Measurements from ENCODE around the gene LHFPL5.

Gene LHFPL5

DNA sequence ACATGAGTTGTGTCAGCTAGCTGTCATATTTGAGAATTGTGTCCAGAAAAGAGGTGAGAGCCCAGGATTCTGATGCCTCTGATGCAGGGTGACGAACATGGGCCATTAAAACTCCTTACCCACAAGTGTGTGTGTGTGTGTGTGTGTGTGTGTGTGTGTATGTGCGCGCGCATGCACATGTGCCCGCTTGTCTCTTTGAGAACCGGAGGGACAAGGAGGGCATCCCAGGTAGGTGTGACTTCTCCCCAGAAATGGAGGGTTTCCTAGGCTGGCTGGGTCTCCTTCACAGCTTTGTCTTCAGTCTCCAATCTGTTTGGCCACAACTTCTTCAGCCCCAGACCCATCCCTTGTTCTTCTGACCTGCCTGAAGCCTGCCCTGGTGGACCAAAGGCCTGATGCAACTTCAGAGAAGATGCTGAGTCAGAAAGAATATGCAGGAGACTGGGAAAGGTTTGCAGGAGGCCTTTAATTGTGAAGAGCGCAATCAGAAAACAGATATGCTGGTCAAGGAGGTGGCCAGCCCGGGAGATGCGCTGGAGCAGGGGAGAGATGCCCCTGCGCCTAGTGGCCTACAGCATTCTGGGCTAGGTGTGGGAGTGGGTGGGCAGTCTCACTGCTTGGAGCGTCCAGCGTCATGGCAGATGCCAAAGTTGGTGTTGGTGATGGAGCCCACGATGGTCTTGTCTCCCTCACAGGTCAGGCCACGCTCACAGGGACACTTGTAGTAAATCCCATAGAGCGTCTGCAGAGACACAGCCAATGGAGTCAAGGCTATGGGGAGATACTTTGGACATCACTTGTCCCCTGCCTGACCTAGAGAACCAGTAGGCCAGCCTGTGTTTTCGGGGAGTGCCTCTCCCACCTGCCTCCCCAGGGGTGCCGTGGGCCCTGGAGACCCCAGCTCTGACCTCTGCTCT is 10.4 kb upstream of the LHFPL5 start:
- DNase-seq, result no peak

DNA sequence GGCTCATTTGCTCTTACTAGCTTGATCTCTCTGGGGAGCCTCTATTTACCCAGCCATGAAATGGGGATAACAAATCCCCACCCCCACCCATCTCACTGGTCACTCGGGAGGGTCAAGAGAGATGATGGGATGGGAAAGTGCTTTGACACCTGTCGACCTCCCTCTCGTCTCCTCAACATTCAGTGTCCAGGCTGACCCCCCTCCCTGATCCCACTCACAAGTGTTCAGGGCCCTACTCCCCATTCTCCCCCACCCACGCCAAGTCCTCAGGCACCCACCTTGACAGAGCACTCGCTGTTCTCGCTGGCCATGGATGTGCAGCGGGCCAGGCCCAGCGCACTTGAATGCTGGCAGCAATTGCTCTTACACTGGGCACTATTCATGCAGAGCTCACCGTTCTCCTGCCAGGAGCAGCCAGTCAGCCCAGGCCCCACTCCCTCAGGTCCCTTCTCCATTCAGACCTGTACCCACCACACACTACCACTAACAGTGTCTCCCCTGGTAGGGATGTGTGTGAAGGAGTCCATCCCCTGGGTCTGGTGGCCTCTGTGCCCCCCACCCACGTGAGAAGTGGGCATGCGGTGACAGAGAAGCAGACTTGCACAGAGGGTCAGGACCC is 9.6 kb upstream of the LHFPL5 start:
- DNase-seq, result no peak

DNA sequence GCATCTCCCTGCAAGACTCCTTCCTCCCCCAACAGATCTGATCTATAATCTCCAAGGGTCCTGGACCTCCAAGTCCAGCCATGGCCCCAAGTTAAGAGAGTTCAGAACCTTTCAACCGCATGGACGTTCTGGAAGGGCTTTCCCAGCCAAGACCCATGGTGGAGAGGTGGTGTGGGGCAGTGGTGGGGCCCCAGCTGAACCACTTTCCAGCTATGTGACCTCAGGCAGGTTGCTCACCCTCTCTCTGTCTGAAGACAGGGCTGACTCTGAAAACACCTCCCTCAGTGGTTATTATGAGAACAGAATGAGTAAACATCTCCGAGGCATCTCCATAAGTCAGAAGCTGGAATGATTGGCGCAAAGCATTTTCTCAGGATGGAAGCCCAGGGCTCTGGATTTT is 8.9 kb upstream of the LHFPL5 start:
- no peak for DNase-seq

GRCh38 chr6:35797837-35798526 is 7.2 kb upstream of the LHFPL5 start:
- DNase-seq, result no peak

GRCh38 chr6:35798706-35799105 is 6.4 kb upstream of the LHFPL5 start:
- DNase-seq, result no peak

- DNase-seq, result no peak
Measured at GRCh38 chr6:35801148-35801547, 4.0 kb upstream of the LHFPL5 start.

DNA sequence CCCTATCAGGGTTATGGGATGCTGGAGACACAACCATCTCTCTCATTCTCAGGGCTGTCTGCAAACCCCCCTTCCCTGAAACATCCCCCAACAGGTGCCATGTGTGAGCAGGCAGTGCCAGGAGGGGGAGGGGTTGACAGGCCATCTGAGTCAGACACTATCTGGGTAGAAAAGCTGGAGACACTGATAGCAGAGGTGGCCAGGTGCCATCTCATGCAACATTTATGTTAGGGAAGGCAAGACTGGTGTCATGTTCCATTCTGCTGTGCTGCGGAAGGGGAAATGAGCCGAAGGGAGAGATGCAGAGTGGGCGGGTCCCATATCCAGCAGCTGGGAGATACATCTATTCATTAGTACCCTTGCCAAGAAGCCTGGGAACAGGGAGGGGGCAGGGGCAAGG is 3.5 kb downstream of the LHFPL5 start:
- DNase-seq, result no peak

DNA sequence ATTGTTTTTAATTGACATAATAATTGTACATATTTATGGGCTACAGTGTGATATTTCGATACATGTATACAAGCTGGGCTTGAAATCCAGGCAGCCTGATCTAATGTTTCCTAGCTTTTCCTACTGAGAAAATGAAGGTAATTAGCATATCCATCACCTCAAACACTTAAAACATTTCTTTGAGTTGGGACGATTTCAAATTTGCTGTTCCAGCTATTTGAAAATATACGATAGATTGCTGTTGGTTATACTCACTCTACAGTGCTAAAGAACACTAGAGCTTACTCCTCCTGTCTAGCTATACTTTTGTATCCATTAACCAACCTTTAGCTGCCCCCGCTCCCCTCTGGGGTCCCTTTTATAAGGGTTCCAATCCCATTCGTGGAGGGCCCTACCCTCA is 4.7 kb downstream of the LHFPL5 start:
- no peak for DNase-seq

DNA sequence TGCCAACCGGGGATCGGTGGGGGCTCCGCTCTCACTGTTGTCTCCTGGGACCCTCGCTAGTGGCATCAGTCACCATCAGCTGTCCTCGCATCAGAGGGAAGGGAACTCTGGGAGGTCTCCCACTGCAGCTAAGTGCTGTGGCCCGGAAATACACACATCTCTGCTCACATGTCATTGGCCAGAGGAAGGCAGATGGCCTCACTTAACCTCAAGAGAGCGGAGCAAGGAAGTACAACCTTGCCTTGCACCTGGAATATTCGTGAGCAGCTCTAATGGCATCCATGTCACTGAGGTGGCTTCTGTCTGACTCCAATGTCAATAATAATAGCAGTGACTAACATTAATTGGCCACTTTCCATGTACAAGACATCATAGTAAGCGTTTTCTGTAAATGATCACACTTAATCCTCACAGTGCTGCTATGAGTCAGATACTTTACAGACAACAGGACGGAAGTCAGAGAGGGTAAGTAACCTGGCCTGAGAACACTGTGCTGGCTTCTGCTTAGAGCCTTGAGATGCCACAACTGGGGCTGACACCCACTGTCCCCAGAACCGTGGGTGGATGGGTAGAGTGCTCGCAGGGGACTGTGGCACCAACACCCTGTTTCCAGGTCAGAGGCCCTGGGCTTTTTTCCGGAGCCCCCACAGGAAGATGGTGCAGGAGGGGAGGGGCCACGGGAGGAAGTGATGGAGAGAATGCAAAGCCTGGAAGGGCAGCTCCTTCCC is 6.0 kb downstream of the LHFPL5 start:
- DNase-seq, result no peak

GRCh38 chr6:35811699-35811995 is 6.5 kb downstream of the LHFPL5 start:
- DNase-seq, result no peak

- no peak for DNase-seq
Measured at GRCh38 chr6:35817515-35817914, 12.4 kb downstream of the LHFPL5 start.

- no peak for DNase-seq
Measured at GRCh38 chr6:35823601-35824000, 18.4 kb downstream of the LHFPL5 start.

DNA sequence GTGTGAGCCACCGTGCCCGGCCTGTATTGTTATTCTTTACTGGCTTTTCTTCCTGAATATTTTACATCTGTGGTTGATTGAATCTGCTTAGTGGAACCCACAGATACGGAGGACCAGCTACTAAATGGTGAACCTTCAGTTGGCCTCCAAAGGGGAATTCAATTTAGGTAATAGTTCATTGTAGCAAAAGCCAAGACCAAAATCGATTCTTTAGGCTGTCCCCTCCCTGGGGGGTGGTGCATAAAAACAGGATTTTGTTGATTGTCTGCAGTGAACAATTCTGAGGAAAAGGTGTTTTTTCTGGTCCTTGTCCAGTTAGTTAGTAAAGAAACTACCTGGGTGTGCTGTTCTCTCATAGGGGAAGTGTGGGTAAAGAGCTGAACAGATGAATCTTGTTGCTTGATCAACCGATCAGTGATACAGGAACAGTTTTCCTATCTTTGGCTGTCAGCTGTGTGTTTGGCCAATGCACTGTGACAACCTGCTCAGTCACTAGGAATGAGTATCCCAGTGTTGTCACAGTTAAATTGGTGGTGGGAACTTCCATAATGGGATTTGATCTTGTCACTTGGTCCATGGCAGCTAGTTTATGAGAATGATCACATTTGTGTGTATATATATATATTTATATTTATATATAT is 19.5 kb downstream of the LHFPL5 start:
- DNase-seq, result no peak

DNA sequence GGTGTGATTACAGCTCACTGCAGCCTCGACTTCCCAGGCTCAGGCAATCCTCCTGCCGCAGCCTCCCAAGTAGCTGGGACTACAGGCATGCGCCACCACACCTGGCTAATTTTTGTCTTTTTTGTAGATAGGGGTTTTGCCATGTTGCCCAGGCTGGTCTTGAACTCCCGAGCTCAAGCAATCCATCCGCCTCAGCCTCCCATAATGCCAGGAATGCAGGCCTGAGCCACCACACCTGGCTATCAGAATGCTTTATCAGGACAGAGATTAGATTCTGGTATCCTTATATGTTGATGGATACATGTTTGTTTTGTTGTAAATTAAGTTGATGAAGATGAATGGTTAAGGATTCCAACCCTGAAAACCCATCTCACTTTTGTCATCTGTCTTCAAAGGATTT is 24.2 kb downstream of the LHFPL5 start:
- no peak for DNase-seq

- DNase-seq, result no peak
Measured at GRCh38 chr6:35831257-35832007, 26.3 kb downstream of the LHFPL5 start.

DNA sequence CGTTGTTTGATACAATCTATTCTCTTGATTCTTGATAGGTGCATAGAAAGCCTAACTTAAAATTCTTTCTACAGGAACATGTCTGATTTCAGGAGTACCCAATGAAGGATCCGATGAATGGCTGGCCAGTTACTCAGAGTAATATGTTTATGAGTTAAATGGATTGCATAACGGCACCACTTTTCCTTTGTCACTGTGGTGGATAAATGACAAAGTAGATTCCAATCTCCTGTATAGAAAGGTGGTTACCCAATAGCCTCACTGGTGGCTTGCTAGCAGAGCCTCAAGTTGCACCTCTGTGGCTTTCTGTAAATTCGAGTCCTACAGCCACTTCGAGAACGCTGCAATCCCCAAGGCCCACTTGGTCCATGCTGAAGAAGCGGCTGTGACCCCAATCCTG is 28.4 kb downstream of the LHFPL5 start:
- DNase-seq, result no peak

DNA sequence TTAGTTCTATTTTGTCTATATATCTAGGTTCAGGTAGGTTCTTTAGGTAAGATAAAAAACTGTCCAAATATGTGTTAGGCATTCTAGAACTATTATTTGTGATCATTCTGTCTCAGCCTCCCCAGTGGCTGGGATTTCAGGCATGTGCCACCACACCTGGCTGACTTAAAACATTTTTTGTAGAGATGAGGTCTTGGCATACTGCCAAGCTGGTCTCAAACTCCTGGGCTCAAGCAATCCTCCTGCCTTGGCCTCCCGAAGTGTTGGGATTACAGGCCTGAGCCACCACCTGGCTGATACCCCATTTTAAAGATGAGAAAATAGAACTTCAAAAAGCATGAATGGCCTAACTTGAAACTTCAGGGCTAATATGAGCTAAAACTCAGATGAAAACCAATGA is 33.9 kb downstream of the LHFPL5 start:
- DNase-seq, result no peak

DNA sequence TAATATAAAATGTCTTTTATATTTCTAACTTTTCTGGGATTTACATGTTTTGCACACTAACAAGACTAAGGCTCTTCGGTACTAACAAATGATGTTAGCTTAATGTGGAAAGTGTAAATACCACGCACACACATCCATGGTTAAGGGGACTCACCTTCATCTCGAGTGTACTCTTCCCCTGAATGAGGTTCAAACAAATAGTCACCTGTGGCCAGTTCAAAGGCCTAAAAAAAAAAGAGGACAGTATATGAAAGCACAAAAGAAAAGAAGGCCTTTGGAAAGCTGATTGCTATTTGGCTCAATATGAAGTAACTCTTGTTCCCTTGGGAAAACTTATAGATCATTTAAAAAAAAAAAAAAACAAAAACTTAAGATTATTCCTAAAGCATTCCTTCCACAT is 37.2 kb downstream of the LHFPL5 start:
- DNase-seq, result no peak

GRCh38 chr6:35844290-35844689 is 39.1 kb downstream of the LHFPL5 start:
- no peak for DNase-seq

GRCh38 chr6:35850208-35850607 is 45.1 kb downstream of the LHFPL5 start:
- DNase-seq, result no peak

DNA sequence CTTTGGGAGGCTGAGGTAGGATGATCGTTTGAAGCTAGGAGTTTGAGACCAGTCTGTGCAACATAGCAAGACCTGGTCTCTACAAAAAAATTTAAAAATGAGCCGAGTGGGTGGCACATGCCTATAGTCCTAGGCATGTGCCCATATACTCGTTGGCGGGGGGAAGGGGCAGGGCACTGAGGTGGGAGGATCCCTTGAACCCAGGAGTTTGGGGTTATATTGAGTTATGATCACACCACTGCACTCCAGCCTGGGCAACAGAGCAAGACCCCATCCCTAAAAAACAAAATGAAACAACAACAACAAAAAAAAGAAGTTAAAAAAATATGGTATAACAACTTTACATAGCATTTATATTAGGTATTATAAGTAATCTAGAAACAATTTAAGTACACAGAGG is 47.8 kb downstream of the LHFPL5 start:
- no peak for DNase-seq

DNA sequence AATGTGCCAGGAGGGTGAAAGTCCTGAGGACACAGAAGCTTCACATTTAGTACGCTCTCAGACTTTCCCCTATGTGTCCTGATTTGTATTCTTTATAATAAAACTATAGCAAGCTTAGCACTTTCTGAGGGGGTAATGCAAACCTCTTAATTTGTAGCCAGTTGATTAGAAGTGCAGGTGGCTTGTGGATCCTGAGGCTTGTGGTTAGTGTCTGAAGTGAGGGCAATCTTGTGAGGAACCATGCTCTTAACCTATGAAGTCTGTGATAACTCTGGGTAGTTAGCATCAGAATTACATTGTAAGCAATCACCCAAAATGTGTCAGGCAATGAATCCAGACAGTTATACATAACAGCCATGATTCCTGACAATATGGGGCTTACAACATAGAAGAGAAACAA is 51.1 kb downstream of the LHFPL5 start:
- DNase-seq, result no peak
